Inferior parietal cortex (tissue), 1 donor: Measurements from ENCODE around the gene FRMD4A.

Experiments used
- DNase-seq: peaks from one replicate; pipeline ENCODE4 v3.0.0-alpha.2; 2016; ENCODE audit errors: extremely low spot score

FRMD4A gene

DNA sequence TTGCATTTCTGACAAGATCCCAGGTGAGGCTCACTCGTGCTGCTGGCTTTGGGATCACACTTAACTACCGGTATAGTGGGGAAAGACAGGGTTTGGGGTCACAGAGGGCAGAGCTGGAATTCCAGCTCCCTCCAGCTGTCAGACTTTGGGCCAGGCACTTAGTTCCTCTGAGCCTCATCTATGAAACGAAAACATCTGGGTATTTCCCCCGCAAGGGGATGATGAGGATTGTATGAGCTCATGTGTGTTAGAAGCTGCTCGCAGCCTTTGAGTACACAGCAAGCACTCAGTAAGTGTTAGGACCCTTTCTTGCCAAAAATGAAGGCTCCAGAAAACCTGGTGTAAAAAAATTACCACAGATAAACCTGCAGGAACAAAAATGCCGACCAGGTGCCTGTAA lies 677.9 kb downstream of the FRMD4A start:
- no peak for DNase-seq

DNA sequence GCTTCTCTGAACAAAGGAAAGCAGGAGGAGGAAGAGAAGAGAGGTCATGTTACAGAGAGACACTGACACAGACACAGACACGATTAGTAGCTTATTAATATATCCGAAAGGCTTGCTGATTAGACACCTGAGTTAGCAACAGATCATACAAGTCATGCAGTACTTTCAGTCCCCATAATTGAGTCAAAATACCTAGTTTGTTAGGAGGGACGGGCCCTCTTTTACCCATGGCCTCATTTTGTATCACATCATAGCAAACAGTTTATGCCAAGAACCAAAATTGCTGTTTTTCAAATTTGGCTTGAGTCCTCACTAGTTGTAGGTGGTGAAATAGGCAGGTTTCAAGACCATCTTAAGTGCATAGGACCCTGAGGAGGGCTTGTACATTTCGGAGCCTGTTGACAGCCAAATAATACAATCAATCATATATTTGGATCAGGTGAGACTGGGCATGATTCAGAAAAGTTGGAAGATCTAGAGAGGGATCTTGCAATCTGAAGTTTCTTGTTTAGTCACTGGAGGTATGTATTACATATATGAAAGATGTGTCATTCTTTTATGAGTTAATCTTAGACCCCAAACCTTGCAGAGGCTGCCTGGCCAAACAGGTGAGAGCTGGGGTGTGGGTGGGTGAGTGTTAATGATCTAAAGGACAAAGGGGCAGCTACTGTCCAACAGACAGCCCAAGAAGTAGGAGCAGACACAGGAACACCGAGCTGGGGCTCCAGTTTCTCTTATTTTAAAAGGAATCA lies 678.6 kb downstream of the FRMD4A start:
- DNase-seq, result no peak

DNA sequence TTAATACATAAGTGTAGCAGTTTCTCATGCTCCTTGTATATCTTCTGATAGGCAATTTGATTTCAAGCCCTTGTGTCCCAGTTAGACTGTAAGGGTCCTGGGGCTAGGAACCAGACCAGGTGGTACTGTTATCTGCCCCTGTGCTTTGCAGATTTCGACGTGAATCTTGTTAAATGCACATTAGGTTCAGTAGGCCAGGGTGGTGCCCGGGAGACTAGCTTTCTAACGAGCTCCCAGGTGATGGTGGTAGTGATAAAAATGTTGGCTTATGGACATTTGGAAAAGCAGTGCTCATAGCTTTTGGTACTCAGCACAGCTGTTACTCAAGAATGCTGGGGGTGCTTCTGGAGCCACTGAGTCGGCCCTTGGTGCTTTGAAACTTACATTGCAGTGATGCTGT lies 679.8 kb downstream of the FRMD4A start:
- no peak for DNase-seq

DNA sequence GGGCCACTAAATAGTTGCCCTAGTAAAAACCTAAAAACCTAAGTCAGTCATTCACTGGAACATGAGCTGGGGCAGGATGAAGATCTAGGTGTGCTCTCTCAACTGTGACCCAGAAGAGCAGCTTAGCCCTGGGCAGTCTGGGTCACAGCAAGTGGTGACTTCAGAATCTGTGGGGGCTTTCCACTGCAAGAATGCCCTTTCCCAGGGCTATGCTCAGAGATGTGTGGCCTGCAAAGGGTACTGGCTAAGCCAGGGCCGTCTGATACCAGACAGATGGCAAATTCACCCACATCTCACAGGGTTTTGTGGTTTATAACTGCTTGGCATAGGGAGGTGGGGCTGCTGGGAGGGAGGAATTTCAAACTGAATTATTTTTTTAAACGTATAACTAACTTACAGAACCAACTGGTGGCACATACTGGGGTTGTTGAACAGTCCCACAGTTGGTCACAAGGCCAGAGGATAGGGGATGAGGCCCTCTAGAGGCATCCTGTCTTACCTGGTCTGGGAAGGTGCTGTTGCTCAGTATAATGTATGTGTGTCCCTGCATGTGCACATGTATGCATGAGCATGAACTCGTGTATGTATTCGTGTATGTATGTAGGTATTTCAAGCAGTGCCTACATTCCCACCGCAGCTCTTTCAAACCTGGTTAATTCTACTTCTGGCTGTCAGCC lies 680.7 kb downstream of the FRMD4A start:
- DNase-seq, result no peak

DNA sequence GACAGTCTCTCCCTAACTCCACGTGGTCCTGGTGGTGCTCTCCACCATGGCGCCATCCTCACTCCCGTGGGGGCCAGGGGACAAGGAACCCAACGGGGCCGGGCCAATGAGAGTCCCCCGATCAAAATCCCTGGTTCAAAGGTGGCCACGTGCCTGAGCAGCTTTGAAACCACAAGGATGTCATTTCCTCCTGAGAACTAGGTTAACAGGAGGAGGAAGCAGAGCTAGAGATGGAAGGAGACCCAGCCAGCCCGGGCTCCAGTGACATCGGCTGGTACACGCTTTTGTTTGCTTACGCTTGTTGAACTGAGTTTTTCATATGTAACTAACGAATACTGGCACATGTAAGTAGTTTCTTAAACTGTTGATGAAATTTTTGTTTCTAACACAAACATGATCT lies 682.3 kb downstream of the FRMD4A start:
- no peak for DNase-seq

DNA sequence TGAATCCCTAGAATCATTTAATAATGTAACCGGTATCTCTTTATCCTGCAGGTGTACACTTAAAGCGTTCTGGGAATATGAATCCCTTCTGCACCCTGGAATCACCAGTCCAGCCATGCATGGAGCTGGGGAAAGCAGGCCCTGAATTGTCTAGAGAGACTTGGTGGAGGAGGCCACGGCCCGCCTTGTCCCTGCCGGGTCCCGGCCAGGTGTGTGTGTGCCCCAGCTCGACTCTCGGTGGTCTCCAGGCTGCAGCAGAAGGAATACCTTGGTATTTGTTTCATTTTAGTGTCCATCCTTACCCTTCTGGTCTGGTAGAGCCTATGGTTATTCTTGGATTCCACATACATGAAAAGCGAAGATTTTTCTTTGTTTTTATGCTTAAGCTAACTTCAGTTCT lies 685.9 kb downstream of the FRMD4A start:
- DNase-seq, result no peak

DNA sequence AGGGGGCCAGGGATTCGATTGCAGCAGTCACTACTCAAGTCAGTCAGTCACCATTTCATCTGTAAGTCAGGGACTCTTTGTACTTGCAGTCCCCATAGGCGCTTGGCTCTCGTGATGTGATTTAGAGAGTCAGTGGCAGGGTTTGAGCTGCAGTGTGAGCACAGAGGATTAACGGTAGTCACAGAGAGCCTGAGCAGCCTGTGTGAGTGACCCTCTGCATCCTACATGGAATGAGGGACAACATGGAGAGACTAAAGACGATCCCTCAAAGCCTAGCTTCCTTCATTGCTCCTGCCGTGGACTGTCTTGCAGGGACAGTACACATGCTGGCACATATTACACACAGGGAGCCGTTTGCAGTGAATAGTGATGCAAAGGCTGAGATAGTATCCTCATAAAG lies 687.7 kb downstream of the FRMD4A start:
- DNase-seq, result no peak

DNA sequence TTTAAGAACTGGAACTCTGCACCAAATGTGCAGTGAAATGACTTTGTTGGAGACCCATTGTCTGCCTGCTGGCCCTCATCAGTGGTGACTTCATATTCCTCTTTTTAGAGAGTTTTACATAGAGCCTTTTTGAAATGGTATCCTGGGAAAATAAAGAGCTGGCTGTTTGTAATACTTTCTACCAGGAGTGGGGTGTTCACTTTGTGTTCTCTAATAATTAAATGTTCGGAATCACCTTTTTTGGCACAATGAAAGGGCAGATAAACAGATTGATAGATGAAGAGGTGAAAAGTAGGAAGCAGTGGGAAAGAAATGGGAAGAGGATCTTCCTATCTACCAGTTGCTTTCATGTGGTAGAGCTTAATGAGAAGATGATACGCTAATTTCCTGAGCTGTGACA lies 688.4 kb downstream of the FRMD4A start:
- DNase-seq, result no peak

DNA sequence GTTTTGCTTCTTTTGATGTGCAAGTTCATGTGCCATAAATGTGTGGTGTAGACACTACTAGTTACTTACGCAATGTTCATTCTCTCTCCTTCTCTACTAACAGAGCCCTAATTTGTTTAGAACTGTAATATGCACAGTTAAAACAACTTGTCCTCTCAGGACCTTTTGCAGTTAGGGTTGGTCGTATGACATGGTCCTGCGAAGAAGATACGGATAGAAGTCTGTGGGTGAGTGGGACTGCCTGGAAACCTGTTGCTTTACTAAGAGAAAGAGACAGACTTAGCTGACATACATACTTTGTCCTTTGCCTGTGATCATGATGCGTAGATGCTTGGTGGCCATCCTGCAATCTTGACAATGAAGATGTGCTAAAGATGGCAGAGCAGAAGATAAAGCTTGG lies 692.8 kb downstream of the FRMD4A start:
- no peak for DNase-seq

DNA sequence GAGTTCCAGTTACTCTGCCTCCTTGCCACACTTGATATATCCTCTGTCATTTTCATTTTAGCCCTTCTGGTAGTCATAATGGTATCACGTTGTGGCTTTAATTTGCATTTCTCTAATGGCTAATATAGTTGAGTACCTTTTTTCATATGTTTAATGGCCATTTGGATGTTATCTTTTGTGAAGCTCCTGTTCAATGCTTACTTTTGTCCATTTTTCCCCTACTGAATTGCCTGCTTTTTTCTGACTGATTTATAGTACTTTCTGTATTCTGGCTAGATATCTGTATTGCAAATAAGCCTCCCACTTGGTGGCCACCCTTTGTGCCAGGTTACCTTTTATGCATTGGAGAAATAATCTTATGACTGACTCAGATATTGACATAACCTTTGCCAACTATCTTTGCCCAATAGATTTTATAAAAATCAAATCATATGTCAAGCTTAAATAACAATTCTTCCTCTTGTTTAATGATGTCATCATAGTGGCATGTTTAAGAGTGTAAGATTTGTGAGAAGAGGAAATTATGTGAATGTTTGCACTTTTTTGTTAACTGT lies 693.3 kb downstream of the FRMD4A start:
- no peak for DNase-seq

DNA sequence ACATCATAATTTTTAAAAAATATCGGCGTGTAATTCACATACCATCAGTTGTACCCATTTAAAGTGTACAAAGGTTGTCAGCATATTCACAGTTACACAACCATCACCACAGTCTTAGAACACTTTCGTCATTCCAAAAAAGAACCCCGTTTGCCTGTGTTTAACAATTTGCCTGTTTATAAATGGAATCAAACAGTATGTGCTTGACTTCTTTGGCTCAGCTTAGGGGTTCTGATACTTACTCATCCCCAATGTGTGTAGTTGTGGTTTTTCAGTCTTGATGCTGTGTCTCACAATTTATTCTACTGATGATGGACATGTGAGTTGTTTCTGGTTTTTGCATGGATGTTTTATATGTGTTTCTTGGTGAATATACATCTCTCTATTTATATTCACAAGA lies 693.9 kb downstream of the FRMD4A start:
- DNase-seq, result no peak

DNA sequence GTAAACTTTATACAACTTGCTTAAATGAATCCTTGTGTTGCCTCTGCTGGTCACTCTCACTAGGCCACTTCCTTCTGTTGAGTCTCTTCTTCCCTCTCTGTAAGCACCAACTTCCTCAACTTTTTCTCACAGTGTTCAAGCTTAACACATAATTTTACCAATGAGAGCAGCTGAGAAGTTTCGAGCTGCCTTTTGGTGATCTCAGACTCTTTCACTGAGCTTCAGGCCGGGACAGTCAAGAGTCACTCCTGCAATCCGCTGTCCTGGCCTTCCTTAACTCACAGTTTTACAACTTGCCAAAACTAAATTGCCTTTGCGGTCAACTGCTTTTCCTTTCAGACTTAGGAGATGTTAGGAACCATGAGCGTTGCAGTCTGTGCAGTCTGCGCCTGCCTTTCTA lies 696.5 kb downstream of the FRMD4A start:
- no peak for DNase-seq

DNA sequence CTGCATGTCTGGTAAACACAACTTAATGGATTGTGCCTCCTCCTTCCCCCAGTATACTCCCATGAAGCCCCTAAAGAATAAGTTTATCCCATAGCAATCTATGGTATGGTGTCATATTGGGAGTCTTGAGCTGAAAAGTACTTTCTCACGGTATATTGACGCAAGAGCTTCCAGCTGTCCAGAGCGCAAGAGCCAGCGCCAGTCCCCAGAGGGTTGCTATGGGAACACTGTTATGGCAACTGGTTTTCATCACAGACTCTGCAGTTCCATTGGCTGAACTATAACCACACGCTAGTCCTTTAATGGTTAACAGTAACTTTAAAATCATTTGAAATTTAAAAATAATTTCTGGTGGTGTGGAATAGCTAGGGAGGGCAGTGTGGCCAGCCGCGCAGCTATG lies 697.0 kb downstream of the FRMD4A start:
- no peak for DNase-seq

DNA sequence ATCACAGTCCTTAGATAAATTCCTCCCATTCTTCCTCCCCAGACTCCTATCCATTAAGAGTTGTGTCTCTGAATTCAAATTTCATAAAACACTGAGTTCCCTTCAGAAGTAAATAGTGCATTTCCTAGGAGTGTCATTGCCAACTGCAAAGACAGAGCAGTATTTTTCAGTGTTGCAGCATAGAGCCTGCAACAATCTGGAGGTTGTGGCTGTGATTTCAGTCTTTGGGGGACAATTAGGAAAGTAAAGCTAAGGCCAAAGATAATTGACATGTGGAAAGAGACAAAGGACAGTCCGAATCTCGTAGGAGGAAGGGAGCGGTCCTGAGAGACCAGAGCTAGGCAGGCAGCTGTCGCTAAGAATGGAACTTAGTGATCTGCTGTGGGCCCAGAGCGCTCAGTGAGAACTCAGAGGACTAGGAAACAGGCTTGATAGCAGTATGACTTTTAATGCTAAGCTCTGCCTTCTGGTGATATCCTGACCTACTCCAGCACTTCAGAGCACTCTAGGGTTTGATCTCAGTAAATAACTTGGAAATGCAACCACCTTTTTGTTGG lies 697.8 kb downstream of the FRMD4A start:
- no peak for DNase-seq

DNA sequence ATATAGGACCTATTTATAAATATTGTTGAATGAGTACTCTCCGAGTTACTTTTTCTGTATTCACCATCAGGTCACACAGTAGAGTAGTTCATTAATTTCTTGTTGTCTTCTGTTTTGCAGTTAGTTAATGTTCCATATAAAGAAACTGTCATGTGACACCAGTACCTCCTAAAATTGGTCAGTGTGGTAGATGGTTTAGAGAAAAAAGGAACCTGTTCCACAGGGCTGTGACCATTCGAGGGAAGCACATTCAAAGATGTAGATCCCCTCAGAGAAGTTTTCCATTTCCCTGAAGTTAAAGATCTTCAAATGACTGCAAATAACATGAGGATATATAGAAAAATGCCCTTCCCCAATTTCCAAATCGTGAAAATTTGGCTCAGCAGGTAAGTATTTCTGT lies 698.3 kb downstream of the FRMD4A start:
- no peak for DNase-seq

DNA sequence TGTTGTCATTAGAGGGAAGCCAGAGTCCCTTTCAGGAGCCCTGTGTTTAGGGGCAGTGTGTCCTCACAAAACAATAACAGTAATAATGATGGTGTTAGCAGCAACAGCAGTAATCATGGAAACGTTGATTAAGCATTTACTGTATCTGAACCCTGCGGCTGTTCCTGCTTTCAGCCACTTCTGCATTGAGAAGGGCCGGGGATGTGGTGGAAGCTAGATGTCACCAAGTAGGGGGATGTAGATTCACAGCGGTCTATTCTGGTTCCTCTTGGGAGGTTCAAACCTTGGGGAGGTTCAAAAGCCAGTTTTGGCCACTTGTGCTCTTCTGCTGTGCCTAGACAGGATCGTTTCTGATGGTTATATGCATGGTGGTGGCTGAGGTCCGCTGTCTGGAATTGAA lies 699.1 kb downstream of the FRMD4A start:
- no peak for DNase-seq

DNA sequence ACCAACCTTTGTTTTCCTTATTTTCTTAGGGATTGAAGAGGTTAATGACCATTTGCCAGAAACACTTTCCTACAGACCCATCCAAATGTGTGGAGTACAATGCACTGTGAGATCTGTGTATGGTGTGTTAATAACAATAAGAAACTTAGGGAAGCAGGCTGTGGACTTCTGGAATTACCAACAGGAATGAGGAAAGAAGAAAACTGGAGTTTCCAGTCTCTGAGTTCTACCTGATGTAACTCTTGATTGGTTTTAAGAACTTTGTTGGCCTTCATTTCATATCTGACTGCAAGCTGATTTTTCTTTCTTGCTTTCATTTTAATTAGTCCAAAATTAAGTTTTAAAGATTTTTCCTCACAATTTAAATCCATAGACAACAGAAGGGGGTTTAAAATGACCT lies 700.5 kb downstream of the FRMD4A start:
- DNase-seq, result no peak

DNA sequence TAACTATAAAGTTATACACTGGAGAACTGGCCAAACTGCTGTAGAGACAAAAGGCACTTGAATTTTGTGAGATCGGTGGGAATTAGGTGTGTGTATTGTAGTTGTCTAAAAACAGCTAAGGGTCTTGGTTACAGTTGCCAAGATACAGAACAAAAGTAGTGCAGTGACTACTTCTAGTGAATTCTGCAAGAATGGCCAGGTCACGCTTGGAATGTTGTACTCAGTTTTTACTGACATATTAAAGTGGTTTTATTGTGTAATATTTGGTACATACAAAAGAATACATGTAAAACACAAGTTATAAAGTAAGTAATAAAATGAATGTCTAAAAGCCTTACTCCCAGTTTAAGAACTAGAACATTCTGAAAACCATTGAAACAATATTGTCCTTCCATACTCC lies 701.6 kb downstream of the FRMD4A start:
- no peak for DNase-seq

DNA sequence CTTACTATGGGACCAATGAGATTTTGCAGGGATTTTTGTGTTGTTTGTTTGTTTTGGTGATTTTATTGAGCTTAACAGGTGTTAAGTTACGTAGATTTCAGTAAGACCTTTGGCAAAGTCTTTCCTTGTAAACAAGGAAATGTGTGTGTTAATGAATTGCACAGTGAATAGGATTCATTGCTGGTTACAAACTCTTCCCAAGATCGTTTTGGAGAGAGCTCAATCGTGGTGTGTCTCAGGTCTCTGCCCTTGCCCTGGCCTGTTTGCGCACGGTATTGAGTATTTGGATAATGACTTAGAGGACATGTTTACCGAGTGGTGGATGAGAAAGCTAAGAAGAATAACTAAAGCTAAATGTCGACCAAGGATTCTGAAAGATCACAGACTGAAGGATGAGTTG lies 702.1 kb downstream of the FRMD4A start:
- no peak for DNase-seq

DNA sequence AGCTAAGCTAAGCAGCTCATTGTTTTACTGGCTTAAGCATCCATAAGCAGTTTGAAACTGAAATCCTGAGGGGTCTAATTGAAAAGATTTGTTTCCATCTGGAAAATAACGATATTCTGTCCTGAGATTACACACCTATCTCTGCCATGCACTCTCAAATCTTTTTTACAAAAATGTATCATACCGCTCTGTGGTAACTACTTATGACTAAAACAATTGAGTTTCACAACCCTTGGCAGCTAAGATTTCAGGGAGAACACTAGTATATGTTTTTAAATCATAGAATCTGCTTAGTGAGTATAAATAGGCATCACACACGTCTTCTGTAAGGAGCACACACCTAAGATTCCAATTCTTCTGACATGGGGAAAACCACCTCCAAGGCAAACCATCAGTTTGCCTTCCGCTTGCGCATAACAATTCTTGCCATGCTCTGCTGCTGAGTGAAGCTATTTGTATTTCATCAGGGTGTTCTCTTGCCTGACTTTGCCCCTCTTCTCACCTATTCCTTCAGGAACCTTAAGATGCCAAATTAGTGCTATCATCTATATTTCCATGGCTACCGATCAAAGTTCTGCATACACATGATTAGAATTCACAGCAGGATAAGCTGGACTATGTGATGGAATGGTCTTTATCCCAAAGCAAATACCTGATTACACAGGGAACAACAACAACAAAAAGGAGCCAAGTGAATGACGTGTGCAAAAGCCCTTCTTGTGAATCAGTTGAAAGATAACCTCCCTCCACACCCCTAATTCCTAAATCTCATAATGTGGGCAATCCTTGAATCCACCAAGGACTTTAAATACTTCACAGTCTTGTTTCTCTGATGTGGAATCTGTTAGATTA lies 703.0 kb downstream of the FRMD4A start:
- no peak for DNase-seq

DNA sequence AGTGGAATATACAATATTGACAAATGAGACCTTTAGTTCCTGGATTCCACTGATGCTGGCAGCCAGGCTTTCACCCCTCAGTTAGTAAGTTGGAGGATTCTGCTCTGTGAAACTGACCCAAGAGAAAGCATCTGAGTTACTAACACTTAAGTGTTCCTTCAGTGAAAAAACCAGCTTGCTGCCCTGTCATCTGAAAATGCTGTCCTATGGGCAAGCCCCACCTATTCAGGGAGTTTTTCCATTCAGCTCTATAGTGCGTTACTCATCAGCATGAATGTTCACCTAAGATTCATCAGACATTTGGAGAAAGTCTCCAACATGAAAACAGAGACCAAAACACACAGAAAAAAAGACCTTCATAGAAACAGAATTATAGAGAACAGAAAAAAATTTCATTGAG lies 706.1 kb downstream of the FRMD4A start:
- no peak for DNase-seq

DNA sequence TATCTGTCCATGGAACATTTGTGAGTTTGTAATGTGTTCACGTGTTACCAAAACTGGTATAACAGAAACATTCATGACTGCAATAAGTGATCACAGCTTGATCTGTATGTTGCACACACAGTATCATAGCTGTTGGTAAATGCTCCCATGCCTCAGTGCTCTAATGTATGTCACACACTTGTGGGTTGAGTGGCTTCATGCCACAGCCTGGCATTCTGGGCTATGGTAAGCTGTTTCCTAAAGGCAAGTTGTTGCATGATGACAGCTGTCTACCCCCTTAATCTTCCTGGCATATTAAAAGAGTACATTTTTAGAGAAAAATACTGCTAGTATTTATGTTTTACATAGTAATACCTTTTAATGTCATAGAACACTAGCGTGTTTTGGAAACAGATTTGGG lies 708.8 kb downstream of the FRMD4A start:
- no peak for DNase-seq
